Measurements from ENCODE around the gene CRABP1. TPM values are rescaled to one million over a fixed set of nuclear protein-coding genes. Genes with fewer than 3 reads are reported as not detected.

Gene CRABP1
- total RNA-seq, 1 experiment from 2014 or later: 444 TPM

DNA sequence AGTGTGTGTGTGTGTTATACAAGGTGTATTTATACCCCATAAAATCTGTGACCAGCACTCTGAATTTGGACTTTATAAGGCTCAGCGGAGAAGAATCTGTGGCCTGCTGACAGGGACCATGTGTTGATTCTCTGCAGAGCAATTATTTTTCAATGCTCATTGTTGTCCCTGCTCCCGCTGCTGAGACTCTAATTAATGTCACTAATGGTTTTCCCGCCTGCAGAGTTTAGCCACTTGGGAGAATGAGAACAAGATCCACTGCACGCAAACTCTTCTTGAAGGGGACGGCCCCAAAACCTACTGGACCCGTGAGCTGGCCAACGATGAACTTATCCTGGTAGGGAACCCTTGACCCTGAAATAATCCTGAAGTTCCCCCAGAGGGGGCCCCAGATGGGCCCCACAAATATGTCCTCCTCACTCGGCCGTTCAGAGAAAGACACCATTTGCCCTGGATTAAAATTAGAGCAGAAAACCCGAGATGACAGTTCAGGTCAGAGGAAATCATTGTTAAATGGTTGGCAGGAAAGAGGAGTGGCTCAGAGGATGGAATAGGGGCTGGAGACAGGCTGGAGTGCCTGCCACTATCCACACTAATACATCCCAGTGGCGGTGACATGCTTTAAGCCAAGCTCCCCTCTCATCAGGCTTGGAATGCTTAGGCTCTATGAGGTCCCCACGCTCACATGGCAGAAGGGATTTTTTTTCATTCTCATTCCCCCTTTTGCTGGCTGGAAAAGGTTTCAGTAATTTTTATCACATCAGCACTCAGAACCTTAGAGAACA, 3.3 kb downstream of the CRABP1 start:
- ChIA-PET CTCF (no interaction called here), POLR2A (no interaction called here)
- peak overlapping the region; percentile 12; the same call in 1 of the 2 replicates for H3K4me3 Mint-ChIP-seq
- peaks cover 37% of the 10 kb centered on the region for H3K4me1 Mint-ChIP-seq
- ATAC-seq (no peak), DNase-seq (ENCODE audit: low spot score) (no peak)
- H3K9me3 Mint-ChIP-seq: no peaks in the 10 kb centered on the region
- H3K36me3 Mint-ChIP-seq: peaks cover 55% of the 10 kb centered on the region
- H3K27me3 Mint-ChIP-seq (ENCODE audit: low read depth): peaks cover 32% of the 10 kb centered on the region
- H3K27ac Mint-ChIP-seq: no peak overlapping the region
- no peak for TF ChIP-seq ZNF416 (CRISPR knock-in tag; IDR thresholded peaks at IDR 0.05)
- TF ChIP-seq, protein P1, sequence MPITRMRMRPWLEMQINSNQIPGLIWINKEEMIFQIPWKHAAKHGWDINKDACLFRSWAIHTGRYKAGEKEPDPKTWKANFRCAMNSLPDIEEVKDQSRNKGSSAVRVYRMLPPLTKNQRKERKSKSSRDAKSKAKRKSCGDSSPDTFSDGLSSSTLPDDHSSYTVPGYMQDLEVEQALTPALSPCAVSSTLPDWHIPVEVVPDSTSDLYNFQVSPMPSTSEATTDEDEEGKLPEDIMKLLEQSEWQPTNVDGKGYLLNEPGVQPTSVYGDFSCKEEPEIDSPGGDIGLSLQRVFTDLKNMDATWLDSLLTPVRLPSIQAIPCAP (CRISPR knock-in tag; IDR thresholded peaks at IDR 0.05): no peak
- TF ChIP-seq RORB (CRISPR knock-in tag; IDR thresholded peaks at IDR 0.05): no peak
- TF ChIP-seq, protein P2, sequence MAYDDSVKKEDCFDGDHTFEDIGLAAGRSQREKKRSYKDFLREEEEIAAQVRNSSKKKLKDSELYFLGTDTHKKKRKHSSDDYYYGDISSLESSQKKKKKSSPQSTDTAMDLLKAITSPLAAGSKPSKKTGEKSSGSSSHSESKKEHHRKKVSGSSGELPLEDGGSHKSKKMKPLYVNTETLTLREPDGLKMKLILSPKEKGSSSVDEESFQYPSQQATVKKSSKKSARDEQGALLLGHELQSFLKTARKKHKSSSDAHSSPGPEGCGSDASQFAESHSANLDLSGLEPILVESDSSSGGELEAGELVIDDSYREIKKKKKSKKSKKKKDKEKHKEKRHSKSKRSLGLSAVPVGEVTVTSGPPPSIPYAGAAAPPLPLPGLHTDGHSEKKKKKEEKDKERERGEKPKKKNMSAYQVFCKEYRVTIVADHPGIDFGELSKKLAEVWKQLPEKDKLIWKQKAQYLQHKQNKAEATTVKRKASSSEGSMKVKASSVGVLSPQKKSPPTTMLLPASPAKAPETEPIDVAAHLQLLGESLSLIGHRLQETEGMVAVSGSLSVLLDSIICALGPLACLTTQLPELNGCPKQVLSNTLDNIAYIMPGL (CRISPR knock-in tag; IDR thresholded peaks at IDR 0.05): no peak
- no peak for TF ChIP-seq KAT7 (CRISPR knock-in tag; IDR thresholded peaks at IDR 0.05; ENCODE audit: borderline replicate concordance)
- TF ChIP-seq, protein P3, sequence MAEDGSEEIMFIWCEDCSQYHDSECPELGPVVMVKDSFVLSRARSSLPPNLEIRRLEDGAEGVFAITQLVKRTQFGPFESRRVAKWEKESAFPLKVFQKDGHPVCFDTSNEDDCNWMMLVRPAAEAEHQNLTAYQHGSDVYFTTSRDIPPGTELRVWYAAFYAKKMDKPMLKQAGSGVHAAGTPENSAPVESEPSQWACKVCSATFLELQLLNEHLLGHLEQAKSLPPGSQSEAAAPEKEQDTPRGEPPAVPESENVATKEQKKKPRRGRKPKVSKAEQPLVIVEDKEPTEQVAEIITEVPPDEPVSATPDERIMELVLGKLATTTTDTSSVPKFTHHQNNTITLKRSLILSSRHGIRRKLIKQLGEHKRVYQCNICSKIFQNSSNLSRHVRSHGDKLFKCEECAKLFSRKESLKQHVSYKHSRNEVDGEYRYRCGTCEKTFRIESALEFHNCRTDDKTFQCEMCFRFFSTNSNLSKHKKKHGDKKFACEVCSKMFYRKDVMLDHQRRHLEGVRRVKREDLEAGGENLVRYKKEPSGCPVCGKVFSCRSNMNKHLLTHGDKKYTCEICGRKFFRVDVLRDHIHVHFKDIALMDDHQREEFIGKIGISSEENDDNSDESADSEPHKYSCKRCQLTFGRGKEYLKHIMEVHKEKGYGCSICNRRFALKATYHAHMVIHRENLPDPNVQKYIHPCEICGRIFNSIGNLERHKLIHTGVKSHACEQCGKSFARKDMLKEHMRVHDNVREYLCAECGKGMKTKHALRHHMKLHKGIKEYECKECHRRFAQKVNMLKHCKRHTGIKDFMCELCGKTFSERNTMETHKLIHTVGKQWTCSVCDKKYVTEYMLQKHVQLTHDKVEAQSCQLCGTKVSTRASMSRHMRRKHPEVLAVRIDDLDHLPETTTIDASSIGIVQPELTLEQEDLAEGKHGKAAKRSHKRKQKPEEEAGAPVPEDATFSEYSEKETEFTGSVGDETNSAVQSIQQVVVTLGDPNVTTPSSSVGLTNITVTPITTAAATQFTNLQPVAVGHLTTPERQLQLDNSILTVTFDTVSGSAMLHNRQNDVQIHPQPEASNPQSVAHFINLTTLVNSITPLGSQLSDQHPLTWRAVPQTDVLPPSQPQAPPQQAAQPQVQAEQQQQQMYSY (CRISPR knock-in tag; IDR thresholded peaks at IDR 0.05): no peak
- TF ChIP-seq, protein P4, sequence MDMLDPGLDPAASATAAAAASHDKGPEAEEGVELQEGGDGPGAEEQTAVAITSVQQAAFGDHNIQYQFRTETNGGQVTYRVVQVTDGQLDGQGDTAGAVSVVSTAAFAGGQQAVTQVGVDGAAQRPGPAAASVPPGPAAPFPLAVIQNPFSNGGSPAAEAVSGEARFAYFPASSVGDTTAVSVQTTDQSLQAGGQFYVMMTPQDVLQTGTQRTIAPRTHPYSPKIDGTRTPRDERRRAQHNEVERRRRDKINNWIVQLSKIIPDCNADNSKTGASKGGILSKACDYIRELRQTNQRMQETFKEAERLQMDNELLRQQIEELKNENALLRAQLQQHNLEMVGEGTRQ (CRISPR knock-in tag; IDR thresholded peaks at IDR 0.05): no peak
- TF ChIP-seq, protein P5, sequence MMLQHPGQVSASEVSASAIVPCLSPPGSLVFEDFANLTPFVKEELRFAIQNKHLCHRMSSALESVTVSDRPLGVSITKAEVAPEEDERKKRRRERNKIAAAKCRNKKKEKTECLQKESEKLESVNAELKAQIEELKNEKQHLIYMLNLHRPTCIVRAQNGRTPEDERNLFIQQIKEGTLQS (CRISPR knock-in tag; conservative IDR thresholded peaks at IDR 0.05): no peak
- TF ChIP-seq ZNF317 (CRISPR knock-in tag; IDR thresholded peaks at IDR 0.05; ENCODE audit: borderline replicate concordance, low read depth): no peak
- TF ChIP-seq NFATC4 (CRISPR knock-in tag; IDR thresholded peaks at IDR 0.05): no peak
- TF ChIP-seq GRHL2 (CRISPR knock-in tag; IDR thresholded peaks at IDR 0.05; ENCODE audit: insufficient replicate concordance, severe bottlenecking): no peak
- TF ChIP-seq JUN (CRISPR knock-in tag; IDR thresholded peaks at IDR 0.05): no peak
- TF ChIP-seq NR2C2 (CRISPR knock-in tag; IDR thresholded peaks at IDR 0.05): no peak
- no peak for TF ChIP-seq FOXK1 (CRISPR knock-in tag; IDR thresholded peaks at IDR 0.05)
- TF ChIP-seq ELF4 (CRISPR knock-in tag; IDR thresholded peaks at IDR 0.05; ENCODE audit: low read depth): no peak
- TF ChIP-seq, protein P6, sequence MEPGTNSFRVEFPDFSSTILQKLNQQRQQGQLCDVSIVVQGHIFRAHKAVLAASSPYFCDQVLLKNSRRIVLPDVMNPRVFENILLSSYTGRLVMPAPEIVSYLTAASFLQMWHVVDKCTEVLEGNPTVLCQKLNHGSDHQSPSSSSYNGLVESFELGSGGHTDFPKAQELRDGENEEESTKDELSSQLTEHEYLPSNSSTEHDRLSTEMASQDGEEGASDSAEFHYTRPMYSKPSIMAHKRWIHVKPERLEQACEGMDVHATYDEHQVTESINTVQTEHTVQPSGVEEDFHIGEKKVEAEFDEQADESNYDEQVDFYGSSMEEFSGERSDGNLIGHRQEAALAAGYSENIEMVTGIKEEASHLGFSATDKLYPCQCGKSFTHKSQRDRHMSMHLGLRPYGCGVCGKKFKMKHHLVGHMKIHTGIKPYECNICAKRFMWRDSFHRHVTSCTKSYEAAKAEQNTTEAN (CRISPR knock-in tag; IDR thresholded peaks at IDR 0.05): no peak
- TF ChIP-seq, protein P7, sequence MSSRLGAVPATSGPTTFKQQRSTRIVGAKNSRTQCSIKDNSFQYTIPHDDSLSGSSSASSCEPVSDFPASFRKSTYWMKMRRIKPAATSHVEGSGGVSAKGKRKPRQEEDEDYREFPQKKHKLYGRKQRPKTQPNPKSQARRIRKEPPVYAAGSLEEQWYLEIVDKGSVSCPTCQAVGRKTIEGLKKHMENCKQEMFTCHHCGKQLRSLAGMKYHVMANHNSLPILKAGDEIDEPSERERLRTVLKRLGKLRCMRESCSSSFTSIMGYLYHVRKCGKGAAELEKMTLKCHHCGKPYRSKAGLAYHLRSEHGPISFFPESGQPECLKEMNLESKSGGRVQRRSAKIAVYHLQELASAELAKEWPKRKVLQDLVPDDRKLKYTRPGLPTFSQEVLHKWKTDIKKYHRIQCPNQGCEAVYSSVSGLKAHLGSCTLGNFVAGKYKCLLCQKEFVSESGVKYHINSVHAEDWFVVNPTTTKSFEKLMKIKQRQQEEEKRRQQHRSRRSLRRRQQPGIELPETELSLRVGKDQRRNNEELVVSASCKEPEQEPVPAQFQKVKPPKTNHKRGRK (CRISPR knock-in tag; IDR thresholded peaks at IDR 0.05; ENCODE audit: borderline replicate concordance): no peak
- no peak for TF ChIP-seq TP53 (CRISPR knock-in tag; IDR thresholded peaks at IDR 0.05)
- TF ChIP-seq, protein P8, sequence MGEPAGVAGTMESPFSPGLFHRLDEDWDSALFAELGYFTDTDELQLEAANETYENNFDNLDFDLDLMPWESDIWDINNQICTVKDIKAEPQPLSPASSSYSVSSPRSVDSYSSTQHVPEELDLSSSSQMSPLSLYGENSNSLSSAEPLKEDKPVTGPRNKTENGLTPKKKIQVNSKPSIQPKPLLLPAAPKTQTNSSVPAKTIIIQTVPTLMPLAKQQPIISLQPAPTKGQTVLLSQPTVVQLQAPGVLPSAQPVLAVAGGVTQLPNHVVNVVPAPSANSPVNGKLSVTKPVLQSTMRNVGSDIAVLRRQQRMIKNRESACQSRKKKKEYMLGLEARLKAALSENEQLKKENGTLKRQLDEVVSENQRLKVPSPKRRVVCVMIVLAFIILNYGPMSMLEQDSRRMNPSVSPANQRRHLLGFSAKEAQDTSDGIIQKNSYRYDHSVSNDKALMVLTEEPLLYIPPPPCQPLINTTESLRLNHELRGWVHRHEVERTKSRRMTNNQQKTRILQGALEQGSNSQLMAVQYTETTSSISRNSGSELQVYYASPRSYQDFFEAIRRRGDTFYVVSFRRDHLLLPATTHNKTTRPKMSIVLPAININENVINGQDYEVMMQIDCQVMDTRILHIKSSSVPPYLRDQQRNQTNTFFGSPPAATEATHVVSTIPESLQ (CRISPR knock-in tag; IDR thresholded peaks at IDR 0.05): no peak
- TF ChIP-seq, protein P9, sequence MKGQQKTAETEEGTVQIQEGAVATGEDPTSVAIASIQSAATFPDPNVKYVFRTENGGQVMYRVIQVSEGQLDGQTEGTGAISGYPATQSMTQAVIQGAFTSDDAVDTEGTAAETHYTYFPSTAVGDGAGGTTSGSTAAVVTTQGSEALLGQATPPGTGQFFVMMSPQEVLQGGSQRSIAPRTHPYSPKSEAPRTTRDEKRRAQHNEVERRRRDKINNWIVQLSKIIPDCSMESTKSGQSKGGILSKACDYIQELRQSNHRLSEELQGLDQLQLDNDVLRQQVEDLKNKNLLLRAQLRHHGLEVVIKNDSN (CRISPR knock-in tag; IDR thresholded peaks at IDR 0.05): no peak
